GM12891 (cell line): Measurements from ENCODE around the gene CYGB.

Experiments
- PAX5 ChIP-seq: IDR thresholded peaks from 2 replicates; pipeline ENCODE4 v1.6.1; 2011; ENCODE audit warnings: low read length, moderate library complexity, mild to moderate bottlenecking; ENCODE audit not compliant: insufficient read depth, severe bottlenecking
- POLR2A ChIP-seq: IDR thresholded peaks from 2 replicates; pipeline ENCODE4 v1.6.1; 2011; ENCODE audit warnings: low read depth, low read length, control low read depth
- POLR2AphosphoS5 ChIP-seq: IDR thresholded peaks from 2 replicates; pipeline ENCODE4 v1.6.1; 2011; ENCODE audit warnings: low read depth, low read length, control low read depth

DNA sequence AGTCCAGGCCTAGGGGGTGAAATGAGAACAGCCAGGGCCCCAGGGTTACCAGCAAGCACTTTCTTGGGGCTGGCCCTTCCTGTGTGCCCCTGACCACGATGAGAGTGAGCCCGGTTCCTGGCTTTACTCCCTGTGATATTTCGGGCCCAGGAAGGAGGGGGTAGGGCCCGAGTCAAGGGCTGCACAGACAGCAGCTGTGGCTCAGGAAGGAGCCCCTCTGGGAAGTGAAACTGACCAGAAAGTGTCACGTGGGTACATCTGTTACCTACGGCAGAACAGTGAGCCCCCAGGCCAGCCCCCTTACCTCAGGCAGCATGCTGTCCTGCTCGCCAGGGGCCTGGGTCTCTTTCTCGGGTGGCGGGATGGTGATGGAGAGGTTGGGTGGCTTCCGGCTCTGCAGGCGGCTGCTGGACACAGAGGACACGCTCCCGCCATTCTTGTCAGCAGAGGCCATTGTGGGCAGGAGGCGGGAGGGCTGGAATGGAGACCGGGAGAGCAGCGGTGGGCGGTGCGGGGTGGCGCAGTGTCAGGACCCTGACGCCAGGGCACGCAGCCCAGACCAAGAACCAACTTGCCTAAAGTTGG lies 56.3 kb downstream of the CYGB start:
- TF ChIP-seq POLR2AphosphoS5 = no peak
- no peak for TF ChIP-seq POLR2A
- no peak for TF ChIP-seq PAX5
